Caco-2 (cell line): ENCODE data around the gene DSTN. TPM values are rescaled to one million over a fixed set of nuclear protein-coding genes. Genes with fewer than 3 reads are reported as not detected.

Experiments used
- BruUV-seq: library from RNA; stranded (reverse); fragments of 400-500 nt; replicated peaks from 2 replicates; lab custom pipeline; 2021; lab: Mats Ljungman, UMichigan
- CTCF ChIA-PET: fragments of 300-600 bp; sonication (Branson Sonifier 250); formaldehyde crosslinking; loops from one replicate; lab custom pipeline; 2022; ENCODE audit warnings: antibody characterized with exemption; lab: Charles Lee
- POLR2A ChIA-PET: fragments of 300-600 bp; sonication (Branson Sonifier 250); formaldehyde crosslinking; loops from one replicate; lab custom pipeline; 2022; ENCODE audit warnings: antibody characterized with exemption; lab: Charles Lee
- DNase-seq, 2 experiments: peaks; one replicate each; pipeline versions ENCODE4 v3.0.0 to v3.0.0-alpha.2; 2020 to 2022
- H3K27me3 ChIP-seq: replicated peaks from 2 replicates; pipeline ENCODE4 v1.6.0; 2011; ENCODE audit warnings: low read length; ENCODE audit not compliant: control insufficient read depth, insufficient read depth
- H3K36me3 ChIP-seq: 2 replicates; pipeline ENCODE4 v1.5.1; 2011; ENCODE audit warnings: low read length; ENCODE audit not compliant: control insufficient read depth, insufficient read depth
- H3K4me1 ChIP-seq: fragments of 250-450 bp; sonication (Bioruptor Pico); 2 replicates; pipeline ENCODE4 v1.5.1; 2020; ENCODE audit warnings: mild to moderate bottlenecking
- H3K4me3 ChIP-seq: 2 replicates; pipeline ENCODE4 v1.5.1; 2011; ENCODE audit warnings: low read depth, mild to moderate bottlenecking, control low read depth, low read length
- H3K9me3 ChIP-seq: fragments of 250-450 bp; sonication (Bioruptor Pico); 2 replicates; pipeline ENCODE4 v1.5.1; 2020; ENCODE audit warnings: mild to moderate bottlenecking, moderate library complexity
- H3K27ac Mint-ChIP-seq: one replicate; pipeline ENCODE4 v1.8.0; 2022; ENCODE audit warnings: mixed read lengths; ENCODE audit not compliant: unreplicated experiment
- H3K27me3 Mint-ChIP-seq: one replicate; pipeline ENCODE4 v1.8.0; 2022; ENCODE audit warnings: mixed read lengths; ENCODE audit not compliant: insufficient read depth, unreplicated experiment
- H3K36me3 Mint-ChIP-seq: one replicate; pipeline ENCODE4 v1.8.0; 2022; ENCODE audit warnings: mild to moderate bottlenecking, mixed read lengths; ENCODE audit not compliant: insufficient read depth, unreplicated experiment
- H3K4me1 Mint-ChIP-seq: one replicate; pipeline ENCODE4 v1.8.0; 2022; ENCODE audit warnings: low read depth, mixed read lengths; ENCODE audit not compliant: unreplicated experiment
- H3K4me3 Mint-ChIP-seq: one replicate; pipeline ENCODE4 v1.8.0; 2022; ENCODE audit warnings: mild to moderate bottlenecking, moderate library complexity, mixed read lengths; ENCODE audit not compliant: unreplicated experiment
- H3K9me3 Mint-ChIP-seq: one replicate; pipeline ENCODE4 v1.8.0; 2022; ENCODE audit warnings: mixed read lengths; ENCODE audit not compliant: unreplicated experiment
- CTCF ChIP-seq, 2 experiments: fragments of 200-600 bp in 1 of 2; IDR thresholded peaks; 1 replicate in 1 of 2; 2 replicates in 1 of 2; pipeline versions ENCODE4 v1.5.1 to v1.8.0; 2011 to 2022; ENCODE audit warnings: antibody characterized with exemption in 1 of 2, control low read depth in 1 of 2, inconsistent platforms in 1 of 2, low read depth in 1 of 2, low read length in 1 of 2, mild to moderate bottlenecking in 1 of 2, moderate library complexity in 1 of 2; ENCODE audit not compliant: insufficient read depth in 1 of 2, severe bottlenecking in 1 of 2, unreplicated experiment in 1 of 2
- intact Hi-C: fragments of 100-400 bp; cut with micrococcal nuclease; formaldehyde crosslinking; loops from one replicate; pipeline ENCODE4 v1.10.0; 2022; ENCODE audit not compliant: unreplicated experiment
- total RNA-seq: library from RNA; stranded (reverse); gene quantifications from 2 replicates; pipeline ENCODE4 v1.2.3, GENCODE V29; 2022

Gene DSTN
- total RNA-seq, 1 experiment from 2014 or later = 318 TPM

- intact Hi-C loops = loop anchor here (1.0 to 2.0 kb wide), 2 partner anchors 73 to 288 kb away; no protein-coding TSS in a partner anchor
- peaks cover 10% of the 10 kb centered on the region for H3K36me3 ChIP-seq
These were observed 40.9 kb downstream of the DSTN start for GRCh38 chr20:17610566-17611289.

DNA sequence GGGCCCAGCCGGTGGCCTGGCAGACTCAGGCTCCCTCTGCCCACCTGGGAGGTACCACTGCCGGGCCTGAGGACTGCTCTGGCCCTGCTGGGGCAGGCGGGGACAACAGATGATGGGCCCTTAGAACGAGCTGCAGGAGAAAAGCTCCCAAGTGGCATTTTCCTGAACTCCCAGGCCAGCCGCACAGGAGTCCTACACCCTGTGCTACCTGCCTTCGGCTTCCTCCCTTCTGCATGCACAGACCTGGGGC, 41.3 kb downstream of the DSTN start:
- intact Hi-C loops = loop anchor here (2.0 kb wide), 1 partner anchor 288 kb away; no protein-coding TSS in a partner anchor
- CTCF ChIA-PET = interaction anchor here (0.8 to 2.6 kb wide), 3 partner anchors 66 to 81 kb away, joined by 3 to 8 read pairs (median 3); no protein-coding TSS in a partner anchor

More at GRCh38 chr20:17610566-17611289, 40.9 kb downstream of the DSTN start:
- peak in 1 of 2 experiments; percentile 45 for DNase-seq
- peaks cover 5% of the 10 kb centered on the region for H3K4me1 Mint-ChIP-seq
- H3K27ac Mint-ChIP-seq = peak overlapping the region; percentile 63
- no peaks in the 10 kb centered on the region for H3K27me3 ChIP-seq
- no peaks in the 10 kb centered on the region for H3K27me3 Mint-ChIP-seq
- no peaks in the 10 kb centered on the region for H3K9me3 Mint-ChIP-seq
- H3K9me3 ChIP-seq = no peaks in the 10 kb centered on the region
- TF ChIP-seq CTCF (IDR thresholded peaks at IDR 0.05; ENCODE audit: insufficient read depth in 1 of 2, low read depth in 1 of 2, low read length in 1 of 2, severe bottlenecking in 1 of 2, unreplicated experiment in 1 of 2) = no peak
- H3K36me3 Mint-ChIP-seq = peaks cover 98% of the 10 kb centered on the region
- H3K4me3 Mint-ChIP-seq = no peak overlapping the region
- no peak overlapping the region for H3K4me3 ChIP-seq
- CTCF ChIA-PET = interaction anchor here (0.8 to 2.6 kb wide), 3 partner anchors 66 to 81 kb away, joined by 3 to 8 read pairs (median 3); no protein-coding TSS in a partner anchor
- BruUV-seq = no TSS peak
- H3K4me1 ChIP-seq = no peaks in the 10 kb centered on the region
- POLR2A ChIA-PET = interaction anchor here (0.6 to 1.5 kb wide), 3 partner anchors 41 to 320 kb away, joined by 5 to 8 read pairs (median 8); partner anchors contain the start of gene DSTN

More for the DNA sequence above, 41.3 kb downstream of the DSTN start:
- Mint-ChIP-seq H3K36me3 (peaks cover 98% of the 10 kb centered on the region), H3K9me3 (no peaks in the 10 kb centered on the region), H3K4me3 (peak overlapping the region; percentile 16), H3K27ac (peak overlapping the region; percentile 63), H3K27me3 (no peaks in the 10 kb centered on the region), H3K4me1 (peaks cover 5% of the 10 kb centered on the region)
- peak in 1 of 2 experiments; percentile 72 for TF ChIP-seq CTCF (IDR thresholded peaks at IDR 0.05; ENCODE audit: insufficient read depth in 1 of 2, low read depth in 1 of 2, low read length in 1 of 2, severe bottlenecking in 1 of 2, unreplicated experiment in 1 of 2)
- BruUV-seq = no TSS peak
- POLR2A ChIA-PET = interaction anchor here (0.6 to 1.5 kb wide), 3 partner anchors 41 to 319 kb away, joined by 5 to 8 read pairs (median 8); partner anchors contain the start of gene DSTN
- H3K4me1 ChIP-seq = no peaks in the 10 kb centered on the region
- H3K36me3 ChIP-seq = peaks cover 15% of the 10 kb centered on the region
- H3K9me3 ChIP-seq = no peaks in the 10 kb centered on the region
- DNase-seq = no peak
- H3K27me3 ChIP-seq = no peaks in the 10 kb centered on the region
- no peak overlapping the region for H3K4me3 ChIP-seq
